22Rv1 (cell line): ENCODE measurements around the gene ATG7.

Source experiments
- CTCF ChIP-seq: fragments of 450-650 bp; IDR thresholded peaks from 2 replicates; pipeline ENCODE4 v1.5.1; 2017; ENCODE audit warnings: mild to moderate bottlenecking
- ZFX ChIP-seq: fragments of 450-650 bp; IDR thresholded peaks from 2 replicates; pipeline ENCODE4 v1.6.1; 2017; ENCODE audit warnings: antibody characterized with exemption, borderline replicate concordance

GRCh38 chr3:11558002-11558401 lies 285.8 kb downstream of the ATG7 start:
- TF ChIP-seq CTCF (no peak), ZFX (no peak)
